ENCODE results near the gene SERPINF2.
A peak's percentile ranks its signal among the peaks of the same experiment; 100 is the strongest.
"Not testable (repeated sequence)": the region's sequence is repeated elsewhere in the genome, so short reads cannot be mapped to it uniquely, and the experiment has no call there.

The SERPINF2 gene

DNA sequence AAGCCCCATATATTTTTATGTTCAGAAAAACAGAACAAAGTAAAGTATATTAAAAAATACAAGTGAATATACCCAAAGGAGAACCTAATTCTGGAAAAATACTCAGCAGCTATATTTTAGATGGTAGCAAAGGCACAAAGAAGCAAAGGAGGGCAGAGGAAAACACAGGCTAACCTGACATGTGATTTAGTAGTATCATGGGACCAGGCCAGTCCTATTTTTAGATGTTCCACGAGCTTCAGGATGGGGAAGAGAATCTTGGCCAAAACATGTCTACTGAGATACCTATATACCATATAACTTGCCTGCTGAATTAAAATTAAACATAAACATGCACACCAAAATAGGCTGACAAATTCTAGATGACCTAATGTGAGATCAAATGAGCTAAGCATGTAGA lies 54.1 kb downstream of the SERPINF2 start:
- no peak for DNase-seq

DNA sequence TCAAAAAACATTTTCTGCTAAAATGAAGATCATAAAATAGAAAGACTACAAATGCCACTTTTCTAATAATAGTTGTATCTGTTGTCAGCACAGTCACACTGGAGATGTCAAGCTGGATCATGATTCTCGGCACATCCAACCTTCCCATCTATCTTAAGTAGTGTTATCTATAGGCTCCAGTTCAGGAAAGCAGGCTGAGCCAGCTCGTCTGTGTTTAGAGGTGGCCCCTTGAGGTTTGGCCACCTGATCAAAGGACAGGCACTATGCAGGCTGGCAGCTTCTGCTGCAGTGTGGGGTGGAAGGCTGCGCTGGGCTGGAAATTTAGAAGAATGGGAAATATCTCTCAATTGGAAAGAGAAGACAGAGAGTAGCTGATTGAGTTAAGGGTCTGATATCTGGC lies 54.7 kb downstream of the SERPINF2 start:
- no peak for DNase-seq

DNA sequence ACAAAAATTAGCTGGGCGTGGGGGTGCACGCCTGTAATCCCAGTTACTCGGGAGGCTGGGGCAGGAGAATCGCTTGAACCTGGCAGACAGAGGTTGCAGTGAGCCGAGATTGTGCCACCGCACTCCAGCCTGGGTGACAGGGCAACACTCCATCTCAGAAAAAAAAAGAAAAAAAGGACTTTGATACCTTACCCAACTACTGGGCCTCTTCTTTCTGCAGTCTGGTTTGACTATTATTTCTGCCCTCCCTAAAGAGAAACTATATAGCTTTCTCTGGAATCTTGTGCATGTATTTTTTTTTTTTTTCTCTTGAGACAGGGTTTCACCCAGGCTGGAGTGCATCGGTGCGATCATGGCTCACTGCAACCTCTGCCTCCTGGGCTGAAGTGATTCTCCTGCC lies 55.2 kb downstream of the SERPINF2 start:
- not testable (repeated sequence) for DNase-seq

DNA sequence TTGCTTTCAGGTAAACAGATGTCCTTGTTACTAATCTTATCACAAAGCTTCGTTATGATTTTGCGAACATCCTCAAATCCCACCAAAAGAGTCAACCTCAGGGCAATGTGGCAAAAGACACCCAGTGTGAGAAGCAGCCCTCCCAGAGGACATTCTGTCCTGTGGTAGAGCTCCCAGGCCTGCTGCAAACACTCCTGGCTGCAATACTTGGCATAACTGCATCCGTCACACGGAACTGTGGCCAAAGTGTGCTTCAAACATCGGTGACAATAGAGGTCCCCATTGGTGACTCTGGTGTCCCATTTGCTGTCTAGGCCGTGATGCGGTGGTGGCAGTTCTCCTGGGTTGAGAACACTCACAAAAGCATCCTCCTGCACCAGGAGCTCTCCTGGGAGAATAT lies 57.6 kb downstream of the SERPINF2 start:
- DNase-seq: no peak

DNA sequence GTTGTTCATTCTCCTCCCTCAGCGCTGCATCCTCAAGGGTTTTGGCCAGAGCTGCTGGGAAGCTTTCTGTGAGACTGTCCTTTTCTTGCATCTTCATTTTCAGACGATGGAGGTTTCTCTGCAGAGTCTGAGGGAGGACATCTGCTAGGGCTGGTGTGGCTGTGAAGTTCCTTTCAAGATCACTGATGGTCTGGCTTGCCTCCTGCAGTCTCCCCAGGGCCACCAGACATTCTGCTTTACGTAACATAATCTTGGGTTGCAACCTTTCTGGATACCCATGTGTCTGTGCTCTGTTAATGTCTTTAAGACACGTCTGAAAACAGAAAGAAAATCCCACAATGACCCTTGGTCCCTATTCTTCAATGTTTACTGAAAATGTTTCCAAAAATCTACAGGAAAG lies 58.0 kb downstream of the SERPINF2 start:
- peak; percentile 26 for DNase-seq

DNA sequence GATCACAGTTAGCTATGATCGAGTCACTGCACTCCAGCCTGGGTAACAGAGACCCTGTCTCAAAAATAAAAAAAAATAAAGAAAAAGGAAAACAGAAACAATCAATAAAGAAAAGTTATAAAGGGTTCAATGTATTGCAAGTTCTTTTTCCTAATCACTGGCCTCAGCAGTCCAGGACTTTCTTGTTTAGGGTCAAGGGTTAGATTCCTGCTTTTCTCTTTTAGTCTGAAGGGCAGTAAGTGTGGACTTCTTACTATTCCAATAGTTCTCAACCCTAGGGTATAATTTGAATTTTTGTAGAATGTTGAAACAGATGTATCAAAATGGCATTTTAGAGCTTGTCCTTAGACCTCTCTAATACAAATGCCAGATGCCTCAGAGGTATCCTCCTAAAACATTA lies 59.8 kb downstream of the SERPINF2 start:
- no peak for DNase-seq

DNA sequence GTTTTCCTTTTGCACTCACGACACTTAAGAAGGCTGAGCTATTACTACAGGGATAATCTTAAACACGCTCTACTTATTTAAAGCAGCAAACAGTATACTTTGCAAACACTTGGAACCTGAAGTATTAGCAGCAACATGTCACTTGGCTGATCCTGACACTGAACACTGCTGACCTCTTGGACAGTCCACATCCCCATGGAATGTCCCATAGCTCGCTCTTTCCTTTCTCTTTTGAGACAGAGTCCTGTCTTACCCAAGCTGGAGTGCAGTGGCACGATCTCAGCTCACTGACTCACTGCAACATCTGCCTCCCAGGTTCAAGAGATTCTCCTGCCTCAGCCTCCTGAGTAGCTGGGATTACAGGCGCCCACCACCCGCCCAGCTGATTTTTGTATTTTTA lies 60.6 kb downstream of the SERPINF2 start:
- DNase-seq: no peak

All from right hindlimb (tissue), 1 donor.